Amniotic stem cell (primary cell): Measurements from ENCODE around the gene GLT1D1.

ENCODE experiments used
- DNase-seq: peaks from one replicate; lab custom pipeline; 2025; lab: John Stamatoyannopoulos, UW

The GLT1D1 gene

DNA sequence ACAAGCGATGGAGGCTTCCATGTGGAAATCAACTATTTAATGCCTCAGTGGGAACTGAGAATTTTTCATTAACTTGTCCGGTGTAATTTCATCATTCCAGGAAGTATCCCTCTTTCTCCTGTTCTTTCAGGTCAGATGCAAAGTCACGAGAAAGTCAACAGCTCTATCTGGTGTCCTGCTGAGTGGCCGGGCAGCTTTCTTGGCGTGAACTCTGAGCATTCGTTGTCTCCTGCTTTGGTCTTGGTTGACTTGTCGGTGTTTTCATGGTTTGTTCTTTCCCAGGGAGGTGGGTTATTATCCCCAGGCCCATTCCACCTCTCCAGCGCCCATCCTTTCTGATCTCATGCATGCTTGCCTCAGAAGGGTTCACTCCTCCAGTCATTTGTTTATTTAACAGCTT, 149.1 kb downstream of the GLT1D1 start:
- no peak for DNase-seq

DNA sequence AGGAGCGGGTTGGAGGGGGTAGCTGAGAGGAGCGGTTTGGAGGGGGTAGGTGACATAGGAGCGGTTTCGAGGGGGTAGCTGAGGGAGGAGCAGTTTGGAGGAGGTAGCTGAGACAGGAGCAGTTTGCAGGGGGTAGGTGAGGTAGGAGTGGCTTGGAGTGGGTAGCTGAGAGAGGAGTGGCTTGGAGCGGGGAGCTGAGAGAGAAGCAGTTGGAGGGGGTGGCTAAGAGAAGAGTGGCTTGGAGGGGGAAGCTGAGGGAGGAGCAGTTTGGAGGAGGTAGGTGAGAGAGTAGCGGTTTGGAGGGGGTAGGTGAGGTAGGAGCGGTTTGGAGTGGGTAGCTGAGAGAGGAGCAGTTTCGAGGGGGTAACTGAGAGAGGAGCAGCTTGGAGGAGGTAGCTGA, 152.1 kb downstream of the GLT1D1 start:
- no peak for DNase-seq

DNA sequence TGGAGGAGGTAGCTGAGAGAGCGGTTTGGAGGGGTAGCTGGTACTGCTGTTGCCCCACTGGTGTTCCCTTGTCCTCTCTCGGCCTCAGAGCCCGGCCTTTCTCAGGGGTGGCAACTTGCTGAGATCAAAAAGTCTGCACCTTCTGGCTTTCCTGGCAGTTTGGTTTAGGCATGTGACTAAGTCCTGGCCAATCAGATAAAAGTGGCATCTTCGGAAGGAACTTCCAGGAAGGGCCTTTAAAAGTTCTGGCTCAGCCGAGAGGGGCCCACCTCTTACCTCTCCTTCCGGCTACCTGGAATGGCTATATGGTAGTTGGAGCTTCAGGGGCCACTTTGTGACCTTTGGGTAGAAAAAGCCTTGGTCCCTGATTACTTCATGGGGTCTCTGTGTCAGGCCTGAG, 152.6 kb downstream of the GLT1D1 start:
- DNase-seq, result no peak

DNA sequence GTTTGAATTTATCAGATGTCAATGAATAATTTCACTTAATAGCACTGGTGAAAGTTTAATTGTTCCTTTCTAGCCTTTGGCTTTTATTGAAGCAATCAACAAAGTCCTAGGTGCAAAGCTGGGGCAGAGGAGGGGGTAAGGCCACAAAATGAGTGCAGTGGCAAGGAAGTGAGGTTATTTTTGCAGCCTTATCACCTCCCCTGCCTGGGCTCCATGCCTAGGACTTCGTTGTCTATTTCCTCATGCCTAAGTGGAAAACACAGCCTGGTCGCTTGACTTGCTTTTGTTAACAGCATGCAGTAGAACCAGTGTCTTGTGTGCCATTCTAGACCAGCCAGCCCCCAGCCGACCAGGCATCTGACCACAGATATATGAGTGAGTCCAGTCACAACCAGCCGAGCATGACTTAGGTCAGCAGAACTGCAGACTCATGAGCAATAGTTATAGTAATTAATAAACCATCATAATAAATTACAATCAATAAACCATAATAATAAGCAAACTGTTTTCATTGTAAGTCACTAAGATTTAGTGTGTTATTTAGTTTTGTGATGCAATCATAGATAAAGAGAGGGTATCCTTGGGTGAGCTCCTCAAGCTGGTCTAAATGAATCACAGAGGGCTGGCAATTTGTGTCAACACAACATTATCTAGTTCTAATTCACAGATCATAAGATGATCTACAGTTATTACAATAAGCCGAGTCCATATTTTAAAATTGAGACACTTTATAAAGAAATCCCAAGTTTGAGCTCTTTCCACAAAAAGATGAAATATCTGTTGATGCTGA, 156.8 kb downstream of the GLT1D1 start:
- DNase-seq, result no peak

DNA sequence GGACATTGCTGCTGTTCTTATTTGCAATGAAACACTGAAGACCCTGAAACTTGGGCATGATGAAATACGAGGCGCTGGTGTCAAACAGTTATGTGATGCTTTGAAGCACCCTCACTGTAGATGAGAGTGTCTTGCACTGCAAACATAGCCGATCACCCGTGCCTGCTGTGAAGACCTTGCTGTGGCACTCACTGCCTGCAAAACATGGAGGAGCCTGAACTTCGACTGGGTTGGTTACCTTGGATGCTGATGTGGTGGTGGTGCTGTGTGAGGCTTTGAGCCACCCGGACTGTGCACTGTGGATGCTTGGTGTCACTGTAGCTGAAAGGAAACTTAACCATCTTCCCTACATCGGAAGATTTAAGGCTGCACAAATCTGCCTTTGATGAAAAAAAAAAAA, 162.9 kb downstream of the GLT1D1 start:
- DNase-seq, result no peak

DNA sequence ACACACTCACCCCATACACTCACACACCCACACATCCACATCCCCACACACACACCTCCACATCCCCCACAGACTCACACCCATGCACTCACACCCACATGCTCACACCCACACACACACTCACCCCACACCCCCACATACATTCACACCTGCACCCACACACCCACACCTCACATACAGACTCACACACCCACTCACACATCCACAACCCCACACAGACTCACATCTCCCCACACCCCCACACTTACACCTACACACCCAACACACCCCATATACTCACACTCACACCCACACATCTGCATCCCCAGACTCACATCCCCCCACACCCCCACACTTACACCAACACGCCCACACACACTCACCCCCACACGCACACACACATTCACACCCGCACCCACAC, 171.8 kb downstream of the GLT1D1 start:
- DNase-seq, result no peak

DNA sequence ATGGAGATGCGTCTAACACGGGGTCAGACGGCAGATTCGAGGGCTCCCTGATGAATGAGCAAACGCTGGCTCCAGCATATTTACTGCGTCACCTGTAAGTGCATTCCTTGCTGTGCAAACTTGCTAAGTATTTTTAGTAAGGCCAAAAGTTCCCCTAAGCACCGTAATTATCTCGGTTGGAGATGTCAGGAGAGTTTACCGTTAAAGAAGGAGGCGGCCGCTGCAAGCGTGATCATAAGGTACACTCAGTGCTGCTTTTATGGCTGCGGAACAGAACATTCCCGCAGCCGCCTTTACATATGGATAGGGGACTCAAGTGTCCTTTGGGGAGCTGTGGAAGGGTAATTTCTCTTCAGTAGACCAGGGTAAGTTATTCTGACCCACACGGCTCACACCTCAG, 175.6 kb downstream of the GLT1D1 start:
- DNase-seq, result no peak
